HG02840 (cell line): ENCODE data around the gene TPO.
"Not testable (repeated sequence)": the region's sequence is repeated elsewhere in the genome, so short reads cannot be mapped to it uniquely, and the experiment has no call there.

ENCODE experiments used
- ATAC-seq: cut with Tn5 transposase; IDR thresholded peaks from one replicate; pipeline ENCODE4 v1.9.1; 2021; ENCODE audit warnings: mild to moderate bottlenecking, moderate library complexity, moderate number of reproducible peaks; ENCODE audit not compliant: unreplicated experiment, low FRiP score

The TPO gene

GRCh38 chr2:1481406-1482252 lies 68.4 kb downstream of the TPO start:
- ATAC-seq = no peak

GRCh38 chr2:1482253-1482675 lies 69.0 kb downstream of the TPO start:
- ATAC-seq = no peak

- no peak for ATAC-seq
Observed at GRCh38 chr2:1482981-1483380, 69.7 kb downstream of the TPO start.

- no peak for ATAC-seq
Observed at GRCh38 chr2:1483551-1483950, 70.3 kb downstream of the TPO start.

- no peak for ATAC-seq
Observed at GRCh38 chr2:1484131-1484884, 71.0 kb downstream of the TPO start.

GRCh38 chr2:1486670-1487069 lies 73.4 kb downstream of the TPO start:
- no peak for ATAC-seq

GRCh38 chr2:1487758-1488157 lies 74.5 kb downstream of the TPO start:
- no peak for ATAC-seq

GRCh38 chr2:1488181-1488671 lies 75.0 kb downstream of the TPO start:
- no peak for ATAC-seq

GRCh38 chr2:1488851-1489250 lies 75.6 kb downstream of the TPO start:
- ATAC-seq = no peak

- no peak for ATAC-seq
Observed at GRCh38 chr2:1489486-1489885, 76.2 kb downstream of the TPO start.

GRCh38 chr2:1490381-1490780 lies 77.1 kb downstream of the TPO start:
- not testable (repeated sequence) for ATAC-seq

GRCh38 chr2:1491751-1492150 lies 78.5 kb downstream of the TPO start:
- no peak for ATAC-seq

- ATAC-seq = not testable (repeated sequence)
Observed at GRCh38 chr2:1492231-1492630, 79.0 kb downstream of the TPO start.

- ATAC-seq = no peak
Observed at GRCh38 chr2:1492711-1493430, 79.6 kb downstream of the TPO start.

- ATAC-seq = no peak
Observed at GRCh38 chr2:1493431-1494126, 80.3 kb downstream of the TPO start.

- no peak for ATAC-seq
Observed at GRCh38 chr2:1494257-1494656, 81.0 kb downstream of the TPO start.

GRCh38 chr2:1494906-1495305 lies 81.6 kb downstream of the TPO start:
- no peak for ATAC-seq

- no peak for ATAC-seq
Observed at GRCh38 chr2:1495676-1496358, 82.6 kb downstream of the TPO start.

- ATAC-seq = no peak
Observed at GRCh38 chr2:1496359-1496821, 83.1 kb downstream of the TPO start.
